GM12892 (cell line): ENCODE measurements around the gene AMER3.

Source experiments
- POLR2AphosphoS5 ChIP-seq: IDR thresholded peaks from 2 replicates; pipeline ENCODE4 v1.6.1; 2011; ENCODE audit warnings: low read depth, low read length, control low read depth
- TAF1 ChIP-seq: IDR thresholded peaks from 2 replicates; pipeline ENCODE4 v1.6.1; 2011; ENCODE audit warnings: low read depth, mild to moderate bottlenecking, control low read depth, low read length, borderline replicate concordance

DNA sequence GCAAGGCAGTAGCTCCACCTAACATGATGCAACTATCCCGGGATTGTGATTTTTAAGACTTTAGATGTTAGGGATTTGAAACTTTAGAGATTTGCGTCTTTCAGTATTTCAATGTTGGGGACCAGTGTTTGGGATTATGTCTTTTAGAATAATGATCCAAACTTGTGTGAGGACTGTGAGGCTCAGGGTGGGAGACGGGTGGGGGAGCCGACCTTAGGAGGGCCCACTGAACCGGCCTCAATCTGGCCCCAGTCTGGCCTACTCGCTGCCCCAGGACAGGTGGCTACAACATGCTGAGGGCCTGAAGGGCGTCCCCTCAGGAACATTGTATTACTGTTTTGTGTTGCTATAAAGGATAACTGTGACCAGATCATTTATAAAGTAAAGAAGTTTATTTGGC lies 10.7 kb downstream of the AMER3 start:
- TF ChIP-seq POLR2AphosphoS5 (no peak), TAF1 (no peak)
